Mucosa of descending colon (tissue), 3 donors: ENCODE results near the gene CFAP99. TPM values are rescaled to one million over a fixed set of nuclear protein-coding genes. Genes with fewer than 3 reads are reported as not detected.

ENCODE experiments used
- ATAC-seq: fragments of 200-7000 bp; cut with Tn5 transposase; one replicate; pipeline ENCODE4 v1.9.1; 2020; ENCODE audit warnings: mild to moderate bottlenecking, moderate library complexity
- DNase-seq, 3 donors: peaks; one replicate each; pipeline ENCODE4 v3.0.0-alpha.2; 2020
- H3K36me3 ChIP-seq: fragments of 200-600 bp; one replicate; pipeline ENCODE4 v1.8.0; 2021; ENCODE audit warnings: low read depth, mild to moderate bottlenecking
- H3K4me1 ChIP-seq: fragments of 200-600 bp; one replicate; pipeline ENCODE4 v1.8.0; 2021; ENCODE audit warnings: low read depth, mild to moderate bottlenecking
- H3K4me3 ChIP-seq: fragments of 200-600 bp; one replicate; pipeline ENCODE4 v1.8.0; 2021; ENCODE audit warnings: mild to moderate bottlenecking
- H3K9me3 ChIP-seq: fragments of 200-600 bp; one replicate; pipeline ENCODE4 v1.8.0; 2021; ENCODE audit warnings: mild to moderate bottlenecking
- intact Hi-C, 2 donors: fragments of 100-400 bp; cut with DNase I in 1 of 2; cut with micrococcal nuclease in 1 of 2; formaldehyde crosslinking; loops; one replicate each; pipeline versions ENCODE4 v1.11.0 to v1.11.1; 2022; cut with DNase I, micrococcal nuclease
- long read RNA-seq, 2 donors: library from polyadenylated mRNA; unstranded; transcript quantifications; one replicate each; pipeline ENCODE4 v2.0.0, GENCODE V29; 2019 to 2021
- total RNA-seq, 3 donors: library from RNA; stranded (reverse); fragmentation: NEBNext Ultra II Directional in 2 of 3; extraction: Animal tissue kit (Norgen Biotek cat#: 25700) in 2 of 3; gene quantifications; one replicate each; pipeline versions ENCODE4 v1.2.1 to v1.2.4, GENCODE V29; 2021 to 2023
- TF ChIP-seq, protein P1 (sequence below): fragments of 200-600 bp; IDR thresholded peaks from one replicate; pipeline ENCODE4 v1.8.0; 2022; ENCODE audit warnings: antibody characterized with exemption, mild to moderate bottlenecking
- donor health status: DM: no; HTN: no; CAD: no; lungs with moderate emphysema.
- donor health status: DM: no; HTN: no; CAD: no.
- donor health status: DM: no; HTN: yes; CAD: no.

The CFAP99 gene
- 1 to 10 TPM; 1.2 to 1.3 (median 1.2) TPM for total RNA-seq
- long read RNA-seq, donor 1: 0 reads
- long read RNA-seq, donor 2, partial matches to known transcripts: 0 of 1 reads
- long read RNA-seq, donor 2, other reads (novel, unspliced or antisense): 1 of 1 reads

DNA sequence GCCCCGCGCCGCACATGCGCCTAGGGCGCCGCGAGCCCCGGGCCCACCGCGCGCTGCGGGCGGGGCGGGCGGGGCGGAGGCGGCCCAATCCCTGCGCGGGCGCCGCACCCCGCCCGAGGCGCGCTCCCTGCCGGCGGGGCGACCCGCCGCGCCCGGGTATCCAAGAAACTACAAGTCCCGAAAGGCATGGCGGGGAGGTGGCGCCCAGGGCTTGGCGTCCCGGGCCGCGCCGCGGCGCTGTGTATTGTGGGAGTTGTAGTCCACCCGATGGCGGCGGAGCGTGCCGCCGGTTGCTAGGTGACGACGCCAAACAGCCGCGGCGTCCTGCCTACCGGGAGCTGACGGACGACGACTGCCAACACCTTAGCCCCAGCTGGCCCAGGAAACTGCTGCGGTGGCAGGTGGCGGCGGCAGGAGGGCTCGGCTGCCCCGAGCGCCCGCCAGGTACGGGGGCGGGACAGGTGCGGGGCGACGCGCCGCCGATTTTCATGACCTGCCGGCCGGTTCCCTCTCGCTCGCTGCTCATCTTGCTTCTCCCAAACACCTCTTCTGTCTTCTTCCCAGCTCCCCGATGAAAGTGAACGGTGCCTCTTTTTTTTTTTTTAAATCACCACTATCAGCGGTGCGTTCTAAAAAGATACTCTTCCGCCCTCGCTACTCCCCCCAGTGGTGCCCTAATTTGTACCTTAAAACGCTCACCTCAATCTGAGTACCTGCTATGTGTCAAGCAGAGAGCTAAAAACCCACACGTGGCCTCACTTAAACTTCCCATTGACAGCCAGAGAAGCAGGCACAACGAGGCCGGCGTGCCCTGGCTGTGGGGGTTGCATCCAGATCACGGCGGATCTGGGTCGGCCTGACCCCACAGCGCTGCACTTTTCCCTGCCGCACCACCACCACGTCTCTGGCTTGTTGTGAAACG lies at the start of gene CFAP99:
Gene CFAP99 (plus strand): TSS at position 306 of the 922 bp plus-strand sequence.
- peak; percentile 99 for DNase-seq
- H3K4me1 ChIP-seq: peaks cover 22% of the 10 kb centered on the region
- H3K9me3 ChIP-seq: no peaks in the 10 kb centered on the region
- intact Hi-C loops: no loop called here
- peak within 1 kb of the TSS; percentile 61 for H3K4me3 ChIP-seq
- TF ChIP-seq, protein P1, sequence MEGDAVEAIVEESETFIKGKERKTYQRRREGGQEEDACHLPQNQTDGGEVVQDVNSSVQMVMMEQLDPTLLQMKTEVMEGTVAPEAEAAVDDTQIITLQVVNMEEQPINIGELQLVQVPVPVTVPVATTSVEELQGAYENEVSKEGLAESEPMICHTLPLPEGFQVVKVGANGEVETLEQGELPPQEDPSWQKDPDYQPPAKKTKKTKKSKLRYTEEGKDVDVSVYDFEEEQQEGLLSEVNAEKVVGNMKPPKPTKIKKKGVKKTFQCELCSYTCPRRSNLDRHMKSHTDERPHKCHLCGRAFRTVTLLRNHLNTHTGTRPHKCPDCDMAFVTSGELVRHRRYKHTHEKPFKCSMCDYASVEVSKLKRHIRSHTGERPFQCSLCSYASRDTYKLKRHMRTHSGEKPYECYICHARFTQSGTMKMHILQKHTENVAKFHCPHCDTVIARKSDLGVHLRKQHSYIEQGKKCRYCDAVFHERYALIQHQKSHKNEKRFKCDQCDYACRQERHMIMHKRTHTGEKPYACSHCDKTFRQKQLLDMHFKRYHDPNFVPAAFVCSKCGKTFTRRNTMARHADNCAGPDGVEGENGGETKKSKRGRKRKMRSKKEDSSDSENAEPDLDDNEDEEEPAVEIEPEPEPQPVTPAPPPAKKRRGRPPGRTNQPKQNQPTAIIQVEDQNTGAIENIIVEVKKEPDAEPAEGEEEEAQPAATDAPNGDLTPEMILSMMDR: no peak
- no peaks in the 10 kb centered on the region for H3K36me3 ChIP-seq
- peak; percentile 90 for ATAC-seq

DNA sequence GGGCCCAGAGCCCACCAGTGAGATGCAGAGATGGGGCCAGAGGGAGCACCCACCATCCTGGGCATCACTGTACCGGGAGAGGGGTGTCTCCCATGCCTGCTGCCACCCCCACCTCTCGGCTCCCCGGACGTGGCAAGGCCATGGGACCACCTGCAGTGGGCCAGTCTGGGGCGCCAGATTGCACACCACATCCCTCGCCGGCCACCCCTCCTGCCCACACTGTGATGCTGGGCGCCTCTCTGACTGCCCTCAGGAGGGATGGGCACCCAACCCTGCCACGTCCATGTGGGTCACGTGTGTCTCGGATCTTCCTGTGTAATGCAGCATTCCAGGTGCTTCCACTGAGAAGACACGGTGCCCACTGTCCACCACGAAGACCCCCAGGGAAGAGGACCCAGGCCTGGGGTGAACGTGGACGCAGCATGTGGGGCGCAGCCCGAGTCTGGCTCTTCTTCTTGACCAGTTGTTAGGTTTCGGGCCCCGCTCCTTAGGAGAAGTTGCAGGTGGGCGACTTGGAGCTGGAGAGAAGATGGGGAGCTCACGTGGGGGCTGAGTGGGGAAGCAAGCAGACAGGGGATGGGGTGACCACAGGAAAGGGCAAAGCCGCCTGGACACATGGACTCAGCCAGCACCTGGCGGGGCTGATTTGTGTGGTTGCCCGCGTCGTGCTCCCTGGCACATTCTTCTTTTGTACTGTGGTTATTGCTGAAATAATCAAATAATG lies 48.0 kb upstream of the CFAP99 start:
- H3K4me3 ChIP-seq: no peak overlapping the region
- DNase-seq (peak in 1 of 3 donors; percentile 29), ATAC-seq (peak; percentile 6)
- peaks cover 5% of the 10 kb centered on the region for H3K9me3 ChIP-seq
- TF ChIP-seq, protein P1: no peak
- intact Hi-C loops: no loop called here
- no peaks in the 10 kb centered on the region for H3K36me3 ChIP-seq
- no peaks in the 10 kb centered on the region for H3K4me1 ChIP-seq

DNA sequence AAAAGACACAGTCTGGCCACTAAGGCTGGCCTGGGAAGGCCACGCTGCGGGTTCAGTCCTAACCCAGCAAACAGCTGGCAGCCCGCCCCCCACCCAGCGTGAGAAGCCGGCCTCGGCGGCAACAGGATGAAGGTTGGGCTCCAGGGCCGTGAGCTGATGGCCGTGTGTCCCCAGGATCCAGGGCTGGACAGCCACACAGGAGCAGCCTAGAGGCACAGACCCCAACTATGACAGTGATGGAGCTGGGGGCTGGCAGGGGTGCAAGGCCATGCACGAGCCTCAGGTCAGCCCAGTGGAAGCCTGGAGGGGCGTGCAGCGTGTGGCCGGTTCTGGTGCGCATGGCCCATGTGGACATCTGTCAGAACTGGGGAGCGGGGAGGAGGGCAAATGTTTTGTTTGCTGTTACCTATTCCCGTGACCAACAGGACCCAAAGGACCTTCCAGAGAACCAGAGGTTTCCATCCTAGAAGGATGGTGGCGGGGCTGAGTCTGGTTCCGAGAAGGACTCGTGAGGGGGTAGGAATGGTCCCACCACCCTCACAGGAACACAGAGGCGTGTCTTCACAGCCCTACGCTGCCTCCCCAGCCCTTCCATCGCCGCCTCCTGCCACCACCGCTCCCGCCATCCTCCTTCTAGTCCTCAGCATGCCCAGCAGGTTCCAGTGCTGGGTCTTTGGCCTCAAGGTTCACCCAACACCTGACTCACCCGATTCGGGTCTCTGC lies 46.8 kb upstream of the CFAP99 start:
- ATAC-seq: no peak
- TF ChIP-seq, protein P1: no peak

DNA sequence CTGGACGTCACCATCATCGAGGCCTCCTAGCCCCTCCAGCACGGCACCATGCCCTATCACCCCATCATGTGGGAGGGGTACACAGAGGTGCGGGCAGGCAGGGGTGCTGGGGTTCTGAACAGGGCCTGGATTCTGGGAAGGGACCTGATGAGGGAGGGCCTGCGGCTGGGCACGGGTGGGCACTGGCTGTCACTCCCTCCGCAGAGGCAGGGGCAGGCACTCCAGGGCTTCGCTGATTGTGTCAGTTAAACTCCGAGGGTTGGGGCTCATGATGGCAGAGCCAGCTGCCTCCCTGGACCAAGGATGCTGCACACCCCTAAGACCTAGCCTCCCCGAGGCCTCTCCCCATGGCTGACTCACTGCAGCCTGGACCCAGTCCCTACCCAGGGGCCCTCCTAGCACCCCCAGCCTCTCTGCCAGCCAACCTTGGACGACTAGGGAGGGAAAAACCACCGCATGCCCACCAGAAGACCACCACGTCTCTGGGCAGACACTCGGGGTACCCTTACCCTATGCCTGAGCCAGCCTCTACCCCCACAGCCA lies 46.2 kb upstream of the CFAP99 start:
- ATAC-seq (no peak), DNase-seq (peak in 1 of 3 donors; percentile 31)
- TF ChIP-seq, protein P1: no peak
- no peak overlapping the region for H3K4me3 ChIP-seq
- intact Hi-C loops: no loop called here
- H3K4me1 ChIP-seq: no peaks in the 10 kb centered on the region
- peaks cover 5% of the 10 kb centered on the region for H3K9me3 ChIP-seq
- no peaks in the 10 kb centered on the region for H3K36me3 ChIP-seq

More for the DNA sequence above, 46.8 kb upstream of the CFAP99 start:
- Histone ChIP-seq H3K9me3 (peaks cover 5% of the 10 kb centered on the region), H3K36me3 (no peaks in the 10 kb centered on the region), H3K4me3 (no peak overlapping the region), H3K4me1 (no peaks in the 10 kb centered on the region)
- intact Hi-C loops: no loop called here
- peak in 1 of 3 donors; percentile 34 for DNase-seq

DNA sequence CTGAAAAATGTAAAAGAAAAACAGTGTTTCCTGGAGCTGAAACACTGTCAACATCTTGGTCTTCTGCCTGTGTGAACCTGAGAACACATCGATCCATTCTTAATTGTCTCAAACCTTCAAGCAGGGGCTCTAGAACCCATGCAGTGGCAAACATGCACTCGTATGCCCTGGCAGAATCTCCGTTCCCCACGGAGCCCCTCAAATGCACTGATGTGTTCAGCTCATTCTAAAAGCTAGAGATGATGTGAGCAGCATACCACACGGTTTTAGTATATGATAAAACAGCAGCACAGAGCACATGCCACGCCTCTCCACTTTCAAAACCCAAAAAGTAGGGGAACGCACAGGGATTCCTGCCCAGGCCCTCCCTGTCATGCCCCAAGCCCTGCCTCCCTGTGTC lies 45.2 kb upstream of the CFAP99 start:
- Histone ChIP-seq H3K4me1 (no peaks in the 10 kb centered on the region), H3K9me3 (peaks cover 5% of the 10 kb centered on the region), H3K36me3 (no peaks in the 10 kb centered on the region), H3K4me3 (no peak overlapping the region)
- ATAC-seq (no peak), DNase-seq (peak in 1 of 3 donors; percentile 1)
- TF ChIP-seq, protein P1: no peak
- intact Hi-C loops: no loop called here
